Mammary epithelial cell (primary cell): ENCODE data around the gene CENPC.

Source experiments
- EZH2 ChIP-seq: IDR thresholded peaks from 2 replicates; pipeline ENCODE4 v1.6.1; 2012; ENCODE audit warnings: low read length, inconsistent platforms, borderline replicate concordance
- TF ChIP-seq, protein P1 (sequence below), 2 donors: IDR thresholded peaks in 1 of 2; conservative IDR thresholded peaks in 1 of 2; 2 replicates each; pipeline ENCODE4 v1.5.1; 2011 to 2012; ENCODE audit warnings: inconsistent platforms in 2 of 2, low read length in 2 of 2, mild to moderate bottlenecking in 2 of 2, control low read depth in 1 of 2, low read depth in 1 of 2; ENCODE audit not compliant: insufficient read depth in 1 of 2; ENCODE audit errors: extremely low read depth in 1 of 2

DNA sequence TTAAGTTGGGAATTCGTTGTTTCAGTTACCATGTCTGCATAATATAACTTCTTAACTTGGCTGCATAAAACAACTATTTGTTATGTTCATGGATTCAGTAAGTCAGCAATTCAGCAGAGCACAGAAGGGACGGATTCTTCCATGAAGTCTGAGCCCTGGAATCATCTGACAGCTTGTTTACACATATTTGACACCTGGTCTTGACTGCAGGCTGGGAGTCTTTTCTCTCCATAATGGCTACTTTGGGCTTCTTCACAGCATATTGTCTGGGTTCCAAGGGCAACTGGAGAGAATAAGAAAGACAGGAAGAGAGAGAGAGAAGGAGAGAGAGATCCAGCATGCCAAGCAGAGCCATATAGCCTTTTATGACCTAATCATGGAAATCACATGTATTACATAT lies 23.1 kb downstream of the CENPC start:
- TF ChIP-seq EZH2 = no peak
- TF ChIP-seq, protein P1, sequence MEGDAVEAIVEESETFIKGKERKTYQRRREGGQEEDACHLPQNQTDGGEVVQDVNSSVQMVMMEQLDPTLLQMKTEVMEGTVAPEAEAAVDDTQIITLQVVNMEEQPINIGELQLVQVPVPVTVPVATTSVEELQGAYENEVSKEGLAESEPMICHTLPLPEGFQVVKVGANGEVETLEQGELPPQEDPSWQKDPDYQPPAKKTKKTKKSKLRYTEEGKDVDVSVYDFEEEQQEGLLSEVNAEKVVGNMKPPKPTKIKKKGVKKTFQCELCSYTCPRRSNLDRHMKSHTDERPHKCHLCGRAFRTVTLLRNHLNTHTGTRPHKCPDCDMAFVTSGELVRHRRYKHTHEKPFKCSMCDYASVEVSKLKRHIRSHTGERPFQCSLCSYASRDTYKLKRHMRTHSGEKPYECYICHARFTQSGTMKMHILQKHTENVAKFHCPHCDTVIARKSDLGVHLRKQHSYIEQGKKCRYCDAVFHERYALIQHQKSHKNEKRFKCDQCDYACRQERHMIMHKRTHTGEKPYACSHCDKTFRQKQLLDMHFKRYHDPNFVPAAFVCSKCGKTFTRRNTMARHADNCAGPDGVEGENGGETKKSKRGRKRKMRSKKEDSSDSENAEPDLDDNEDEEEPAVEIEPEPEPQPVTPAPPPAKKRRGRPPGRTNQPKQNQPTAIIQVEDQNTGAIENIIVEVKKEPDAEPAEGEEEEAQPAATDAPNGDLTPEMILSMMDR (conservative IDR thresholded peaks at IDR 0.05 in 1 of 2, IDR thresholded peaks at IDR 0.05 in 1 of 2; ENCODE audit: extremely low read depth in 1 of 2, insufficient read depth in 1 of 2, low read depth in 1 of 2, low read length in 2 of 2) = no peak
